WTC11 (cell line): ENCODE data around the gene SHISAL2A.

Experiments used
- ATF1 ChIP-seq: sonication (generic); formaldehyde crosslinking; IDR thresholded peaks from 2 replicates; pipeline ENCODE4 v1.8.1; 2023; ENCODE audit warnings: mild to moderate bottlenecking, moderate library complexity, missing genetic modification reagents
- CBFB ChIP-seq: sonication (generic); formaldehyde crosslinking; IDR thresholded peaks from 2 replicates; pipeline ENCODE4 v1.8.1; 2022; ENCODE audit warnings: mild to moderate bottlenecking, low read depth, missing genetic modification reagents
- EMX1 ChIP-seq: fragments of 250-450 bp; sonication (Bioruptor Pico); IDR thresholded peaks from 2 replicates; pipeline ENCODE4 v1.8.0; 2021; ENCODE audit warnings: mild to moderate bottlenecking
- JUN ChIP-seq: sonication (generic); formaldehyde crosslinking; IDR thresholded peaks from 2 replicates; pipeline ENCODE4 v1.8.0; 2023; ENCODE audit warnings: mild to moderate bottlenecking, missing genetic modification reagents
- MYBL2 ChIP-seq: sonication (generic); formaldehyde crosslinking; IDR thresholded peaks from 2 replicates; pipeline ENCODE4 v1.8.1; 2023; ENCODE audit warnings: mild to moderate bottlenecking, moderate library complexity, missing genetic modification reagents
- NFATC4 ChIP-seq: fragments of 250-450 bp; sonication (Bioruptor Pico); IDR thresholded peaks from 2 replicates; pipeline ENCODE4 v1.9.0; 2021; ENCODE audit warnings: mild to moderate bottlenecking
- TEAD4 ChIP-seq: sonication (generic); formaldehyde crosslinking; IDR thresholded peaks from 2 replicates; pipeline ENCODE4 v1.8.0; 2022; ENCODE audit warnings: mild to moderate bottlenecking, missing genetic modification reagents
- ZNF121 ChIP-seq: sonication (generic); formaldehyde crosslinking; IDR thresholded peaks from 2 replicates; pipeline ENCODE4 v1.8.0; 2023; ENCODE audit warnings: missing genetic modification reagents
- TF ChIP-seq, protein P1 (sequence below): fragments of 200-600 bp; IDR thresholded peaks from 2 replicates; pipeline ENCODE4 v1.8.0; 2022; ENCODE audit warnings: antibody characterized with exemption
- TF ChIP-seq, protein P2 (sequence below): sonication (generic); formaldehyde crosslinking; conservative IDR thresholded peaks from 2 replicates; pipeline ENCODE4 v1.8.1; 2023; ENCODE audit warnings: mild to moderate bottlenecking, low read depth, missing genetic modification reagents, moderate library complexity
- TF ChIP-seq, protein P3 (sequence below): sonication (generic); formaldehyde crosslinking; IDR thresholded peaks from 2 replicates; pipeline ENCODE4 v1.8.0; 2022; ENCODE audit warnings: missing genetic modification reagents
- TF ChIP-seq, protein P4 (sequence below): sonication (generic); formaldehyde crosslinking; IDR thresholded peaks from 2 replicates; pipeline ENCODE4 v1.8.0; 2023; ENCODE audit warnings: missing genetic modification reagents
- TF ChIP-seq, protein P5 (sequence below): sonication (generic); formaldehyde crosslinking; conservative IDR thresholded peaks from 2 replicates; pipeline ENCODE4 v1.8.1; 2022; ENCODE audit warnings: mild to moderate bottlenecking, missing genetic modification reagents

DNA sequence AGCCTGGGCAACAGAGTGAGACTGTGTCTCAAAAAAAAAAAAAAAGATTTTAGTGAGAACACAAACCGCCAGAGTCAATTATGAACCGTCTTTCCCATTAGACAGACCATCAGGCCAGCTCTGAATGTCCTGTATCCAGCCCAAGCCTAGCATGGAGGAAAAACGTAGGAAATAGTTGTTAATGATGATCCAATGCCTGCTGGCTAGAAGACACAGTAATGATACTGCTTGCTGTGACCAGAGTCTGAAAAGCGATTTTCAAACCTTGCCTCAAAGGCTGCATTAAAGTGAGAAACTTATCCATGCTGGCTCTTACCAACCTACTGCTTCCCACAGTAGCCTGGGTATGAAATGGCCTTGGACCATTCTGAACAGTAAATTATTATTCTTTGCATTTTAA lies 48.2 kb downstream of the SHISAL2A start:
- TF ChIP-seq EMX1 (CRISPR knock-in tag) (no peak), TEAD4 (CRISPR knock-in tag) (no peak), NFATC4 (no peak), MYBL2 (CRISPR knock-in tag) (no peak), JUN (CRISPR knock-in tag) (no peak), ZNF121 (CRISPR knock-in tag) (no peak), CBFB (no peak), ATF1 (CRISPR knock-in tag) (no peak)
- TF ChIP-seq, protein P1, sequence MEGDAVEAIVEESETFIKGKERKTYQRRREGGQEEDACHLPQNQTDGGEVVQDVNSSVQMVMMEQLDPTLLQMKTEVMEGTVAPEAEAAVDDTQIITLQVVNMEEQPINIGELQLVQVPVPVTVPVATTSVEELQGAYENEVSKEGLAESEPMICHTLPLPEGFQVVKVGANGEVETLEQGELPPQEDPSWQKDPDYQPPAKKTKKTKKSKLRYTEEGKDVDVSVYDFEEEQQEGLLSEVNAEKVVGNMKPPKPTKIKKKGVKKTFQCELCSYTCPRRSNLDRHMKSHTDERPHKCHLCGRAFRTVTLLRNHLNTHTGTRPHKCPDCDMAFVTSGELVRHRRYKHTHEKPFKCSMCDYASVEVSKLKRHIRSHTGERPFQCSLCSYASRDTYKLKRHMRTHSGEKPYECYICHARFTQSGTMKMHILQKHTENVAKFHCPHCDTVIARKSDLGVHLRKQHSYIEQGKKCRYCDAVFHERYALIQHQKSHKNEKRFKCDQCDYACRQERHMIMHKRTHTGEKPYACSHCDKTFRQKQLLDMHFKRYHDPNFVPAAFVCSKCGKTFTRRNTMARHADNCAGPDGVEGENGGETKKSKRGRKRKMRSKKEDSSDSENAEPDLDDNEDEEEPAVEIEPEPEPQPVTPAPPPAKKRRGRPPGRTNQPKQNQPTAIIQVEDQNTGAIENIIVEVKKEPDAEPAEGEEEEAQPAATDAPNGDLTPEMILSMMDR = no peak
- TF ChIP-seq, protein P2, sequence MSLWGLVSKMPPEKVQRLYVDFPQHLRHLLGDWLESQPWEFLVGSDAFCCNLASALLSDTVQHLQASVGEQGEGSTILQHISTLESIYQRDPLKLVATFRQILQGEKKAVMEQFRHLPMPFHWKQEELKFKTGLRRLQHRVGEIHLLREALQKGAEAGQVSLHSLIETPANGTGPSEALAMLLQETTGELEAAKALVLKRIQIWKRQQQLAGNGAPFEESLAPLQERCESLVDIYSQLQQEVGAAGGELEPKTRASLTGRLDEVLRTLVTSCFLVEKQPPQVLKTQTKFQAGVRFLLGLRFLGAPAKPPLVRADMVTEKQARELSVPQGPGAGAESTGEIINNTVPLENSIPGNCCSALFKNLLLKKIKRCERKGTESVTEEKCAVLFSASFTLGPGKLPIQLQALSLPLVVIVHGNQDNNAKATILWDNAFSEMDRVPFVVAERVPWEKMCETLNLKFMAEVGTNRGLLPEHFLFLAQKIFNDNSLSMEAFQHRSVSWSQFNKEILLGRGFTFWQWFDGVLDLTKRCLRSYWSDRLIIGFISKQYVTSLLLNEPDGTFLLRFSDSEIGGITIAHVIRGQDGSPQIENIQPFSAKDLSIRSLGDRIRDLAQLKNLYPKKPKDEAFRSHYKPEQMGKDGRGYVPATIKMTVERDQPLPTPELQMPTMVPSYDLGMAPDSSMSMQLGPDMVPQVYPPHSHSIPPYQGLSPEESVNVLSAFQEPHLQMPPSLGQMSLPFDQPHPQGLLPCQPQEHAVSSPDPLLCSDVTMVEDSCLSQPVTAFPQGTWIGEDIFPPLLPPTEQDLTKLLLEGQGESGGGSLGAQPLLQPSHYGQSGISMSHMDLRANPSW (CRISPR knock-in tag) = no peak
- TF ChIP-seq, protein P3, sequence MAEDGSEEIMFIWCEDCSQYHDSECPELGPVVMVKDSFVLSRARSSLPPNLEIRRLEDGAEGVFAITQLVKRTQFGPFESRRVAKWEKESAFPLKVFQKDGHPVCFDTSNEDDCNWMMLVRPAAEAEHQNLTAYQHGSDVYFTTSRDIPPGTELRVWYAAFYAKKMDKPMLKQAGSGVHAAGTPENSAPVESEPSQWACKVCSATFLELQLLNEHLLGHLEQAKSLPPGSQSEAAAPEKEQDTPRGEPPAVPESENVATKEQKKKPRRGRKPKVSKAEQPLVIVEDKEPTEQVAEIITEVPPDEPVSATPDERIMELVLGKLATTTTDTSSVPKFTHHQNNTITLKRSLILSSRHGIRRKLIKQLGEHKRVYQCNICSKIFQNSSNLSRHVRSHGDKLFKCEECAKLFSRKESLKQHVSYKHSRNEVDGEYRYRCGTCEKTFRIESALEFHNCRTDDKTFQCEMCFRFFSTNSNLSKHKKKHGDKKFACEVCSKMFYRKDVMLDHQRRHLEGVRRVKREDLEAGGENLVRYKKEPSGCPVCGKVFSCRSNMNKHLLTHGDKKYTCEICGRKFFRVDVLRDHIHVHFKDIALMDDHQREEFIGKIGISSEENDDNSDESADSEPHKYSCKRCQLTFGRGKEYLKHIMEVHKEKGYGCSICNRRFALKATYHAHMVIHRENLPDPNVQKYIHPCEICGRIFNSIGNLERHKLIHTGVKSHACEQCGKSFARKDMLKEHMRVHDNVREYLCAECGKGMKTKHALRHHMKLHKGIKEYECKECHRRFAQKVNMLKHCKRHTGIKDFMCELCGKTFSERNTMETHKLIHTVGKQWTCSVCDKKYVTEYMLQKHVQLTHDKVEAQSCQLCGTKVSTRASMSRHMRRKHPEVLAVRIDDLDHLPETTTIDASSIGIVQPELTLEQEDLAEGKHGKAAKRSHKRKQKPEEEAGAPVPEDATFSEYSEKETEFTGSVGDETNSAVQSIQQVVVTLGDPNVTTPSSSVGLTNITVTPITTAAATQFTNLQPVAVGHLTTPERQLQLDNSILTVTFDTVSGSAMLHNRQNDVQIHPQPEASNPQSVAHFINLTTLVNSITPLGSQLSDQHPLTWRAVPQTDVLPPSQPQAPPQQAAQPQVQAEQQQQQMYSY (CRISPR knock-in tag) = no peak
- TF ChIP-seq, protein P4, sequence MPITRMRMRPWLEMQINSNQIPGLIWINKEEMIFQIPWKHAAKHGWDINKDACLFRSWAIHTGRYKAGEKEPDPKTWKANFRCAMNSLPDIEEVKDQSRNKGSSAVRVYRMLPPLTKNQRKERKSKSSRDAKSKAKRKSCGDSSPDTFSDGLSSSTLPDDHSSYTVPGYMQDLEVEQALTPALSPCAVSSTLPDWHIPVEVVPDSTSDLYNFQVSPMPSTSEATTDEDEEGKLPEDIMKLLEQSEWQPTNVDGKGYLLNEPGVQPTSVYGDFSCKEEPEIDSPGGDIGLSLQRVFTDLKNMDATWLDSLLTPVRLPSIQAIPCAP (CRISPR knock-in tag) = no peak
- TF ChIP-seq, protein P5, sequence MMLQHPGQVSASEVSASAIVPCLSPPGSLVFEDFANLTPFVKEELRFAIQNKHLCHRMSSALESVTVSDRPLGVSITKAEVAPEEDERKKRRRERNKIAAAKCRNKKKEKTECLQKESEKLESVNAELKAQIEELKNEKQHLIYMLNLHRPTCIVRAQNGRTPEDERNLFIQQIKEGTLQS (CRISPR knock-in tag) = no peak
